H1 (cell line): ENCODE results near the gene RAET1L. TPM values are rescaled to one million over a fixed set of nuclear protein-coding genes. Genes with fewer than 3 reads are reported as not detected.

ENCODE experiments used
- CTCF ChIA-PET: fragments of 300-600 bp; sonication (Branson Sonifier 250); formaldehyde crosslinking; loops from one replicate; lab custom pipeline; 2021; ENCODE audit not compliant: partially characterized antibody; lab: Charles Lee
- POLR2A ChIA-PET: fragments of 300-600 bp; sonication (Branson Sonifier 250); formaldehyde crosslinking; loops from one replicate; lab custom pipeline; 2021; ENCODE audit warnings: inconsistent platforms; ENCODE audit not compliant: partially characterized antibody; lab: Charles Lee
- DNase-seq, 2 experiments: peaks; one replicate each; pipeline versions ENCODE4 v3.0.0 to v3.0.0-alpha.2; 2010 to 2022; ENCODE audit warnings: low spot score in 2 of 2, low read depth in 1 of 2, mixed read lengths in 1 of 2
- FAIRE-seq: peaks from 2 replicates; lab custom pipeline; 2011; peaks lifted over from hg19 to GRCh38; lab: Jason Lieb, UNC
- H2AFZ ChIP-seq: 2 replicates; pipeline ENCODE4 v1.8.1; 2012; ENCODE audit warnings: low read length, inconsistent platforms
- H2AK5ac ChIP-seq: 2 replicates; pipeline ENCODE4 v1.6.1; 2013; ENCODE audit warnings: low read depth, low read length
- H2BK120ac ChIP-seq: replicated peaks from 2 replicates; pipeline ENCODE3; 2013; ENCODE audit warnings: low read depth, low read length, inconsistent platforms
- H2BK12ac ChIP-seq: 2 replicates; pipeline ENCODE4 v1.6.1; 2013; ENCODE audit warnings: low read depth, low read length
- H2BK15ac ChIP-seq: 2 replicates; pipeline ENCODE4 v1.6.1; 2013; ENCODE audit warnings: low read length
- H2BK20ac ChIP-seq: 2 replicates; pipeline ENCODE4 v1.6.1; 2013; ENCODE audit warnings: low read length
- H2BK5ac ChIP-seq: 2 replicates; pipeline ENCODE4 v1.6.1; 2013; ENCODE audit warnings: low read depth, low read length
- H3K14ac ChIP-seq: 2 replicates; pipeline ENCODE4 v1.6.1; 2013; ENCODE audit warnings: inconsistent platforms; ENCODE audit not compliant: insufficient read length
- H3K18ac ChIP-seq: 2 replicates; pipeline ENCODE4 v1.6.1; 2013; ENCODE audit warnings: low read length; ENCODE audit errors: extremely low read depth
- H3K23ac ChIP-seq: 2 replicates; pipeline ENCODE4 v1.6.1; 2013; ENCODE audit warnings: inconsistent platforms; ENCODE audit not compliant: insufficient read length
- H3K23me2 ChIP-seq: 2 replicates; pipeline ENCODE4 v1.6.1; 2013; ENCODE audit warnings: low read depth, low read length
- H3K27ac ChIP-seq: 2 replicates; pipeline ENCODE4 v1.6.1; 2011; ENCODE audit warnings: low read depth, low read length, inconsistent platforms
- H3K27me3 ChIP-seq, 4 experiments: replicated peaks in 1 of 4; 1 replicate in 1 of 4; 2 replicates in 3 of 4; pipeline versions ENCODE4 v1.6.1 to v1.8.1; 2011 to 2013; ENCODE audit warnings: low read length in 3 of 4, mild to moderate bottlenecking in 3 of 4, inconsistent platforms in 2 of 4, mixed read lengths in 2 of 4, moderate library complexity in 1 of 4; ENCODE audit not compliant: control insufficient read depth in 3 of 4, insufficient read depth in 3 of 4; ENCODE audit errors: extremely low read depth in 1 of 4
- H3K36me3 ChIP-seq, 4 experiments: 2 replicates each; pipeline versions ENCODE4 v1.6.1 to v1.8.1; 2011 to 2013; ENCODE audit warnings: mild to moderate bottlenecking in 4 of 4, low read length in 3 of 4, moderate library complexity in 2 of 4, control low read depth in 1 of 4, inconsistent platforms in 1 of 4; ENCODE audit not compliant: insufficient read depth in 4 of 4, control insufficient read depth in 2 of 4
- H3K4ac ChIP-seq: replicated peaks from 2 replicates; pipeline ENCODE3; 2013; ENCODE audit warnings: low read length, low read depth, mixed read lengths, inconsistent platforms; ENCODE audit not compliant: insufficient read length
- H3K4me1 ChIP-seq, 4 experiments: replicated peaks in 1 of 4; 1 replicate in 1 of 4; 2 replicates in 3 of 4; pipeline versions ENCODE4 v1.6.1 to v1.8.1; 2011 to 2013; ENCODE audit warnings: low read length in 3 of 4, inconsistent platforms in 2 of 4, mixed read lengths in 1 of 4; ENCODE audit not compliant: insufficient read depth in 4 of 4, control insufficient read depth in 3 of 4
- H3K4me2 ChIP-seq, 2 experiments: 2 replicates each; pipeline versions ENCODE4 v1.6.1 to v1.8.1; 2011 to 2013; ENCODE audit warnings: low read depth in 2 of 2, low read length in 2 of 2, control low read depth in 1 of 2, inconsistent platforms in 1 of 2, mild to moderate bottlenecking in 1 of 2; ENCODE audit not compliant: insufficient read depth in 1 of 2
- H3K4me3 ChIP-seq, 4 experiments: fragments of 200-600, 300-600 bp in 1 of 4; sonication (generic), shearing (Covaris generic), sonication (Bioruptor Twin) in 1 of 4; 2 replicates each; pipeline versions ENCODE4 v1.5.1 to v1.8.1; 2011 to 2016; ENCODE audit warnings: low read length in 4 of 4, low read depth in 3 of 4, control low read depth in 2 of 4, inconsistent platforms in 2 of 4, mild to moderate bottlenecking in 2 of 4, mixed read lengths in 1 of 4, moderate library complexity in 1 of 4; ENCODE audit not compliant: insufficient read depth in 2 of 4; ENCODE audit errors: extremely low read depth in 1 of 4
- H3K56ac ChIP-seq: replicated peaks from 2 replicates; pipeline ENCODE3; 2013; ENCODE audit warnings: low read depth, mild to moderate bottlenecking, mixed read lengths, low read length, inconsistent platforms; ENCODE audit not compliant: insufficient read length
- H3K79me1 ChIP-seq: 2 replicates; pipeline ENCODE4 v1.6.1; 2013; ENCODE audit warnings: low read depth, low read length, control low read depth
- H3K79me2 ChIP-seq, 2 experiments: 2 replicates each; pipeline versions ENCODE4 v1.6.1 to v1.8.1; 2012 to 2013; ENCODE audit warnings: low read length in 2 of 2, mild to moderate bottlenecking in 2 of 2, inconsistent platforms in 1 of 2; ENCODE audit not compliant: insufficient read depth in 2 of 2, control insufficient read depth in 1 of 2
- H3K9ac ChIP-seq, 4 experiments: replicated peaks in 1 of 4; 1 replicate in 1 of 4; 2 replicates in 3 of 4; pipeline versions ENCODE4 v1.6.1 to v1.8.1; 2011 to 2013; ENCODE audit warnings: low read depth in 3 of 4, low read length in 3 of 4, control low read depth in 2 of 4, mild to moderate bottlenecking in 2 of 4, moderate library complexity in 2 of 4, inconsistent platforms in 1 of 4; ENCODE audit errors: extremely low read depth in 1 of 4
- H3K9me3 ChIP-seq, 2 experiments: 2 replicates each; pipeline versions ENCODE4 v1.6.1 to v1.8.1; 2012 to 2013; ENCODE audit warnings: mild to moderate bottlenecking in 2 of 2, moderate library complexity in 2 of 2, control low read depth in 1 of 2, inconsistent platforms in 1 of 2, low read depth in 1 of 2, low read length in 1 of 2, mixed read lengths in 1 of 2; ENCODE audit not compliant: insufficient read depth in 2 of 2
- H4K20me1 ChIP-seq, 2 experiments: replicated peaks in 1 of 2; 2 replicates each; pipeline versions ENCODE3 to v1.8.1; 2011 to 2013; ENCODE audit warnings: inconsistent platforms in 2 of 2, low read length in 2 of 2, mild to moderate bottlenecking in 1 of 2; ENCODE audit not compliant: insufficient read depth in 2 of 2, control insufficient read depth in 1 of 2
- H4K5ac ChIP-seq: 2 replicates; pipeline ENCODE4 v1.6.1; 2013; ENCODE audit warnings: low read length, low read depth, mixed read lengths, inconsistent platforms; ENCODE audit not compliant: insufficient read length
- H4K8ac ChIP-seq: 2 replicates; pipeline ENCODE4 v1.8.0; 2013; ENCODE audit warnings: mild to moderate bottlenecking, moderate library complexity, low read length, inconsistent platforms; ENCODE audit not compliant: insufficient read depth; ENCODE audit errors: extremely low read depth
- H4K91ac ChIP-seq: replicated peaks from 2 replicates; pipeline ENCODE3; 2013; ENCODE audit warnings: low read length, mixed read lengths, inconsistent platforms; ENCODE audit not compliant: insufficient read length
- CHD2 ChIP-seq: IDR thresholded peaks from 2 replicates; pipeline ENCODE4 v1.6.1; 2012; ENCODE audit warnings: low read length, improper control_type of control experiment
- JUN ChIP-seq: IDR thresholded peaks from 2 replicates; pipeline ENCODE4 v1.6.1; 2011; ENCODE audit warnings: low read depth, mild to moderate bottlenecking, improper control_type of control experiment, low read length
- KDM1A ChIP-seq: fragments of 200-600, 300-600 bp; sonication (generic); IDR thresholded peaks from 2 replicates; pipeline ENCODE4 v1.7.1; 2016; ENCODE audit warnings: mild to moderate bottlenecking, low read length, borderline replicate concordance
- NRF1 ChIP-seq: IDR thresholded peaks from 2 replicates; pipeline ENCODE4 v1.6.1; 2011; ENCODE audit warnings: mild to moderate bottlenecking, low read depth, low read length, improper control_type of control experiment
- PHF8 ChIP-seq: fragments of 200-600 bp; sonication (generic); conservative IDR thresholded peaks from 2 replicates; pipeline ENCODE4 v1.7.1; 2012; ENCODE audit warnings: low read depth, mild to moderate bottlenecking, inconsistent platforms, low read length, moderate library complexity
- POU5F1 ChIP-seq: IDR thresholded peaks from 2 replicates; pipeline ENCODE4 v1.6.1; 2011; ENCODE audit warnings: low read depth, mild to moderate bottlenecking, low read length, moderate library complexity
- RBBP5 ChIP-seq: IDR thresholded peaks from 2 replicates; pipeline ENCODE4 v1.7.1; 2012; ENCODE audit warnings: low read depth, mild to moderate bottlenecking, inconsistent platforms, low read length, moderate library complexity, borderline replicate concordance
- SIX5 ChIP-seq: IDR thresholded peaks from 2 replicates; pipeline ENCODE4 v1.6.1; 2011; ENCODE audit warnings: mild to moderate bottlenecking, low read depth, low read length
- SP1 ChIP-seq: IDR thresholded peaks from 2 replicates; pipeline ENCODE4 v1.6.1; 2011; ENCODE audit warnings: low read depth, low read length
- TAF7 ChIP-seq: optimal IDR thresholded peaks from 2 replicates; pipeline ENCODE3; 2011; ENCODE audit warnings: low read depth, mild to moderate bottlenecking, inconsistent platforms, low read length, moderate library complexity, borderline replicate concordance
- TCF12 ChIP-seq: IDR thresholded peaks from 2 replicates; pipeline ENCODE4 v1.6.1; 2011; ENCODE audit warnings: low read depth, mild to moderate bottlenecking, low read length
- TEAD4 ChIP-seq: IDR thresholded peaks from 2 replicates; pipeline ENCODE4 v1.6.1; 2012; ENCODE audit warnings: low read depth, low read length, inconsistent platforms, mixed read lengths
- WGBS, 2 experiments: shearing (Covaris generic) in 1 of 2; methylation state at CpG; one replicate each; pipeline versions ENCODE4 v1.1.6 to v1.1.7; 2013 to 2015; ENCODE audit warnings: low lambda C conversion rate in 2 of 2, mixed read lengths in 2 of 2, inconsistent platforms in 1 of 2, low coverage in 1 of 2, missing lambda C conversion rate in 1 of 2; ENCODE audit not compliant: insufficient replicate concordance in 2 of 2, insufficient coverage in 1 of 2, insufficient read length in 1 of 2; ENCODE audit errors: extremely low coverage in 1 of 2, missing lambda C conversion rate in 1 of 2; 5-methylcytosine and 5-hydroxymethylcytosine counted together
- polyA plus RNA-seq, 7 experiments: library from polyadenylated mRNA; depleted of rRNA in 3 of 7; stranded (reverse) in 5 of 7; unstranded in 2 of 7; fragments of >200 nt in 5 of 7; fragments of 200-250 nt in 2 of 7; gene quantifications; 1 replicate in 5 of 7; 2 replicates in 1 of 7; 4 replicates in 1 of 7; pipeline versions ENCODE4 v1.2.1 to v1.2.3, GENCODE V29; 2011 to 2013; ENCODE audit warnings: missing spikeins in 2 of 7, mixed read lengths in 2 of 7
- total RNA-seq: library from RNA; stranded (reverse); fragmentation: NEBNext Ultra II Directional; extraction: Animal tissue kit (Norgen Biotek cat#: 25700); gene quantifications from 2 replicates; pipeline ENCODE4 v1.2.1, GENCODE V29; 2021

Gene RAET1L
- total and polyA plus RNA-seq, 2 of the 8 experiments (the other 6 are each of a cell fraction or from before 2014, with no cell fraction given): not detected

GRCh38 chr6:149990661-149991471 lies 34.5 kb downstream of the RAET1L start:
- Histone ChIP-seq H2BK5ac (no peak overlapping the region), H3K9me3 (no peaks in the 10 kb centered on the region), H3K27ac (no peak overlapping the region), H2AFZ (no peak overlapping the region), H3K36me3 (no peaks in the 10 kb centered on the region), H2BK15ac (no peak overlapping the region), H3K23me2 (no peaks in the 10 kb centered on the region; the same call in 1 of the 2 replicates), H3K79me1 (no peaks in the 10 kb centered on the region), H3K27me3 (peaks cover 67 to 93% (median 85%) of the 10 kb centered on the region in 4 experiments), H2BK20ac (no peak overlapping the region), H3K4me3 (peak overlapping the region; percentile 0 to 53 (median 29); a peak in 7 of 8 replicates), H4K91ac (no peak overlapping the region), H3K4ac (no peak overlapping the region), H3K4me2 (peak overlapping the region; percentile 62 to 77), H3K4me1 (peaks cover 2 to 21% (median 15%) of the 10 kb centered on the region in 4 experiments), H3K79me2 (no peaks in the 10 kb centered on the region), H3K14ac (no peak overlapping the region), H4K8ac (no peak overlapping the region), H2AK5ac (no peak overlapping the region), H3K18ac (peak overlapping the region; percentile 60), H3K23ac (no peak overlapping the region), H2BK120ac (no peak overlapping the region), H3K56ac (no peak overlapping the region), H2BK12ac (no peak overlapping the region; the same call in 1 of the 2 replicates), H4K5ac (no peak overlapping the region), H3K9ac (no peak overlapping the region), H4K20me1 (peaks cover 8 to 15% of the 10 kb centered on the region in 2 experiments)
- CTCF ChIA-PET: interaction anchor here (0.7 to 3.6 kb wide), 4 partner anchors 12 to 41 kb away, joined by 3 to 20 read pairs (median 8); no protein-coding TSS in a partner anchor
- FAIRE-seq: no peak
- POLR2A ChIA-PET: interaction anchor here (1.4 to 2.0 kb wide), 2 partner anchors 27 to 50 kb away, joined by 4 read pairs; partner anchors contain the start of gene ULBP1
- peak in 1 of 2 experiments; percentile 70 for DNase-seq
- 1% methylated on average over 36 of the region's 49 CpGs; no CpG with 5 or more reads in 1 of the 2 experiments for WGBS, 2 experiments
- no peak for TF ChIP-seq SP1
- TF ChIP-seq PHF8: no peak
- no peak for TF ChIP-seq TEAD4
- peak; percentile 41 for TF ChIP-seq NRF1
- no peak for TF ChIP-seq TAF7
- TF ChIP-seq RBBP5: 0 out of 2 replicates have a peak, but pooled peaks have one; percentile 35
- TF ChIP-seq TCF12: no peak
- TF ChIP-seq JUN: no peak
- TF ChIP-seq POU5F1: no peak
- TF ChIP-seq KDM1A: no peak
- TF ChIP-seq CHD2: no peak
- no peak for TF ChIP-seq SIX5
